Loucy (cell line): ENCODE results near the gene JAZF1.
A peak's percentile ranks its signal among the peaks of the same experiment; 100 is the strongest.

ENCODE experiments used
- H2AFZ ChIP-seq: fragments of 200-600 bp; sonication (generic); 2 replicates; pipeline ENCODE4 v1.6.0; 2016; ENCODE audit warnings: antibody characterized with exemption, mild to moderate bottlenecking, low read length, moderate library complexity
- H3F3A ChIP-seq: fragments of 200-600 bp; 2 replicates; pipeline ENCODE4 v1.6.0; 2016; ENCODE audit warnings: antibody characterized with exemption, low read depth, mild to moderate bottlenecking
- H3K27me3 ChIP-seq: fragments of 200-600 bp; sonication (generic); 2 replicates; pipeline ENCODE4 v1.6.1; 2014; ENCODE audit warnings: low read length, mild to moderate bottlenecking; ENCODE audit not compliant: insufficient read depth, poor library complexity, severe bottlenecking
- H3K36me3 ChIP-seq: fragments of 200-600 bp; sonication (generic); 2 replicates; pipeline ENCODE4 v1.6.1; 2016; ENCODE audit warnings: low read length; ENCODE audit not compliant: insufficient read depth
- H3K4me1 ChIP-seq: fragments of 200-600 bp; sonication (generic); 2 replicates; pipeline ENCODE4 v1.5.1; 2014; ENCODE audit warnings: low read length, mild to moderate bottlenecking; ENCODE audit not compliant: insufficient read depth, poor library complexity, severe bottlenecking
- H3K4me2 ChIP-seq: fragments of 200-600 bp; sonication (generic); 2 replicates; pipeline ENCODE4 v1.6.0; 2014; ENCODE audit warnings: antibody characterized with exemption, low read length, low read depth, mild to moderate bottlenecking; ENCODE audit not compliant: poor library complexity, severe bottlenecking
- H3K4me3 ChIP-seq: fragments of 200-600 bp; sonication (generic); 2 replicates; pipeline ENCODE4 v1.5.1; 2014; ENCODE audit warnings: low read length, mild to moderate bottlenecking, mixed read lengths; ENCODE audit not compliant: poor library complexity, severe bottlenecking
- H3K79me2 ChIP-seq: fragments of 200-600 bp; sonication (generic); 2 replicates; pipeline ENCODE4 v1.6.1; 2014; ENCODE audit warnings: low read length; ENCODE audit not compliant: insufficient read depth
- H3K9ac ChIP-seq: fragments of 200-600 bp; sonication (generic); 2 replicates; pipeline ENCODE4 v1.6.0; 2014; ENCODE audit warnings: mild to moderate bottlenecking, low read depth, low read length, moderate library complexity; ENCODE audit not compliant: poor library complexity, severe bottlenecking
- H3K9me2 ChIP-seq: fragments of 200-600 bp; sonication (generic); replicated peaks from 2 replicates; pipeline ENCODE4 v1.6.1; 2016; ENCODE audit warnings: low read depth, low read length, mixed read lengths
- H3K9me3 ChIP-seq: fragments of 200-600 bp; sonication (generic); 2 replicates; pipeline ENCODE4 v1.6.1; 2014; ENCODE audit warnings: mild to moderate bottlenecking, antibody characterized with exemption, low read length, low read depth; ENCODE audit not compliant: insufficient read depth
- H4K20me1 ChIP-seq: fragments of 200-600 bp; sonication (generic); 2 replicates; pipeline ENCODE4 v1.6.0; 2014; ENCODE audit warnings: antibody characterized with exemption, low read length, mild to moderate bottlenecking; ENCODE audit not compliant: insufficient read depth, poor library complexity, severe bottlenecking
- CTCF ChIP-seq: fragments of 200-600 bp; sonication (generic); conservative IDR thresholded peaks from 2 replicates; pipeline ENCODE4 v1.5.1; 2014; ENCODE audit warnings: mild to moderate bottlenecking, antibody characterized with exemption, low read length
- EZH2phosphoT487 ChIP-seq: fragments of 200-600 bp; IDR thresholded peaks from 2 replicates; pipeline ENCODE4 v1.6.1; 2018; ENCODE audit warnings: antibody characterized with exemption, mild to moderate bottlenecking, moderate library complexity, borderline replicate concordance

The JAZF1 gene

DNA sequence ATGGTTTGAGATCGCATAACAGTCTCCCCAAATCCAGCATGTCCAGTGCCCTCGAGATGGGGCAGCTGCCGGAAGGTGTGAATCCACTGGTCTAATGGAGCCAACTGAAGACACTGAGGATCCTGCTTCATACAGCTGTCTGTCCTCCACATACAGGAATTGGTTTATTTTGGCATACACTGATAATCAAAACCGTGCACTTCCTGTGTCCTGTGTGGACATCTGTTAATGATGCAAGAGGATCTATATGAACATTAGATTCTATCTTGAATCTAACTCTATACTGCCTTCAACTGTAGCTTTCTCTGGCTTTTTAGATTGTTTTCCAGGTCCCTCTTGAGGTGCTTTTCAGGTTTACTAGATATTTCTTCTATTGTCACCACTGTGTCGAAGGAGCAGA lies 3.0 kb upstream of the JAZF1 start:
- Histone ChIP-seq H3K9me2 (no peaks in the 10 kb centered on the region), H3K79me2 (peaks cover 11% of the 10 kb centered on the region; the same call in 1 of the 2 replicates), H3K36me3 (no peaks in the 10 kb centered on the region), H3K27me3 (no peaks in the 10 kb centered on the region), H3K4me2 (no peak overlapping the region), H2AFZ (no peak overlapping the region), H3K9ac (no peak overlapping the region), H3F3A (peaks cover 6% of the 10 kb centered on the region), H3K4me1 (peaks cover 35% of the 10 kb centered on the region), H3K9me3 (no peaks in the 10 kb centered on the region), H4K20me1 (peaks cover 7% of the 10 kb centered on the region), H3K4me3 (no peak overlapping the region)
- TF ChIP-seq EZH2phosphoT487 = no peak
- no peak for TF ChIP-seq CTCF

- no peak overlapping the region for H2AFZ ChIP-seq
Measured at GRCh38 chr7:28182071-28182471, 1.5 kb upstream of the JAZF1 start.

GRCh38 chr7:28181416-28181815 lies 821 bp upstream of the JAZF1 start:
- TF ChIP-seq CTCF = no peak
- TF ChIP-seq EZH2phosphoT487 = no peak
- Histone ChIP-seq H3K36me3 (no peaks in the 10 kb centered on the region), H3K9me3 (no peaks in the 10 kb centered on the region), H3K27me3 (no peaks in the 10 kb centered on the region), H3K4me2 (peak overlapping the region; percentile 78), H3K79me2 (peaks cover 15% of the 10 kb centered on the region; the same call in 1 of the 2 replicates), H3F3A (peaks cover 13% of the 10 kb centered on the region), H3K9me2 (no peaks in the 10 kb centered on the region), H4K20me1 (peaks cover 7% of the 10 kb centered on the region), H3K4me3 (peak overlapping the region; percentile 72), H3K9ac (peak overlapping the region; percentile 52), H3K4me1 (peaks cover 48% of the 10 kb centered on the region), H2AFZ (no peak overlapping the region; the same call in 1 of the 2 replicates)

More at GRCh38 chr7:28182071-28182471, 1.5 kb upstream of the JAZF1 start:
- H3K79me2 ChIP-seq = peaks cover 12% of the 10 kb centered on the region; the same call in 1 of the 2 replicates
- peaks cover 11% of the 10 kb centered on the region for H3F3A ChIP-seq
- peaks cover 7% of the 10 kb centered on the region for H4K20me1 ChIP-seq
- H3K9me3 ChIP-seq = no peaks in the 10 kb centered on the region
- H3K4me1 ChIP-seq = peaks cover 44% of the 10 kb centered on the region
- no peaks in the 10 kb centered on the region for H3K27me3 ChIP-seq
- H3K9ac ChIP-seq = no peak overlapping the region
- TF ChIP-seq CTCF (no peak), EZH2phosphoT487 (no peak)
- no peaks in the 10 kb centered on the region for H3K36me3 ChIP-seq
- H3K9me2 ChIP-seq = no peaks in the 10 kb centered on the region
- no peak overlapping the region for H3K4me3 ChIP-seq
- H3K4me2 ChIP-seq = no peak overlapping the region
